Hematopoietic multipotent progenitor cell treated with erythropoietin and hydrocortisone succinate and interleukin-3 and kit ligand, for 4 days (in vitro differentiated cells): ENCODE data around the gene PTPRE.

ENCODE experiments used
- DNase-seq: peaks from one replicate; pipeline ENCODE4 v3.0.0-alpha.2; 2015

PTPRE gene, protein sequence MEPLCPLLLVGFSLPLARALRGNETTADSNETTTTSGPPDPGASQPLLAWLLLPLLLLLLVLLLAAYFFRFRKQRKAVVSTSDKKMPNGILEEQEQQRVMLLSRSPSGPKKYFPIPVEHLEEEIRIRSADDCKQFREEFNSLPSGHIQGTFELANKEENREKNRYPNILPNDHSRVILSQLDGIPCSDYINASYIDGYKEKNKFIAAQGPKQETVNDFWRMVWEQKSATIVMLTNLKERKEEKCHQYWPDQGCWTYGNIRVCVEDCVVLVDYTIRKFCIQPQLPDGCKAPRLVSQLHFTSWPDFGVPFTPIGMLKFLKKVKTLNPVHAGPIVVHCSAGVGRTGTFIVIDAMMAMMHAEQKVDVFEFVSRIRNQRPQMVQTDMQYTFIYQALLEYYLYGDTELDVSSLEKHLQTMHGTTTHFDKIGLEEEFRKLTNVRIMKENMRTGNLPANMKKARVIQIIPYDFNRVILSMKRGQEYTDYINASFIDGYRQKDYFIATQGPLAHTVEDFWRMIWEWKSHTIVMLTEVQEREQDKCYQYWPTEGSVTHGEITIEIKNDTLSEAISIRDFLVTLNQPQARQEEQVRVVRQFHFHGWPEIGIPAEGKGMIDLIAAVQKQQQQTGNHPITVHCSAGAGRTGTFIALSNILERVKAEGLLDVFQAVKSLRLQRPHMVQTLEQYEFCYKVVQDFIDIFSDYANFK

DNA sequence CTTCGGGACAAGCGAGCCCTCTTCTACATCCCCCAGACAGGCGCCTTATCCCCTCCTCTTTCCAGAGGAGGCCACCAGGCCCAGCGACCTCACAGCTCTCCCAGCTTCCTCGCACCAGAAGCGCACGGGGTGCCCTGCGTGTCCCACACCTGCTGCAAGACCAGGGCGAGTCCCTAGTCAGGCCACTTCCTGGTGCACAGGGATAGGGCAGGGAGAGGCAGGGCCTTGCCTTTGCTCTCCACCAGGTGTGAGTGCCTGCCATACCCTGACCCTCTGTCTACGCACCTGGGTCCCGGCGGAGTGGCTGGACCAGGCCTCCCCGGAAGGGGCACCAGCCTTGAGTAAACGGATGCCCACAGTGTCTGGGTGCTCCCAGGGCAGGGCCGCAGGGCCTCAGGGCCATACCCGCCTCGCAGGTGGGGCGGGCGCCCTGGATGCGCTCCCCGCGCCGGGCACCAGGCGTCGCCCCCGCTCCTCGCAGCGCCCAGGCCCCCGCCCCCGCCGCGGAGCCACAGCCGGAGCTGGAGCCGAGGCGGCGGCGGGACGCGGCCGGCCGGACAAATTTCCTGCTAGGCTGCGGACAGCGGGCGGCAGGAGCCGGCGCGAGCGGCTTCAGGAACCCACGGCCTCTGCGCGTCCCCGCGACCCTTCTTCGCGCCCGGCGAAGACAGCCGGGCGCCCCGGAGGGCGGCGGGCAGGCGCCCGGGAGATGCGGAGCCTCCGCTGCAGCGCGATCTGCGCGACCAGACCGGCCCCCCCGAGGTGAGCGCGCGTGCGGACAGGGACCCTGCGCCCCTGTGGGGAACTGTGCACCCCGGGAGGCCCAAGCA is at the start of gene PTPRE:
TSS of gene PTPRE (plus strand) at position 556 of the 830 bp plus-strand sequence. CDS start 133,779 bp downstream, outside the sequence.
- peak; percentile 81 for DNase-seq

DNA sequence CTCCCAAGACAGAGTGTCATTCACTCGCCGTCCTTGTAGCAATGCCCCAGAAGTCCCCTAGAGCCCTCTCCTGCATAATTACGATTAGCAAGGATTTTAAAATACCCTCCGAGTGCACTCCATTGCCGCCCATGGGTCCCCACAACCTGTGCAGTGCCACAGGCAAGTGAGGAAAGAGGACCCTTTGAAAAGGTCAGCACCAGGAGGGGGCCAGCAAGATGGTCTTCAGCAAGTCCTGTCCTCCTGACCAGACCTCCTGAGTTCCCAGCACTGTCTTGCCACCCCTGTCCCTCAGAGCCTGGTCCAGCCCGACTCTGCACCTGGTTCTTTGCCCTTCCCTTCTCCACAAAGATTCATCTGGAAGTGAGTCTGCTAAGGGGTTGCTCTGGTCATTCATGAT is 46.3 kb upstream of the PTPRE start:
- no peak for DNase-seq

DNA sequence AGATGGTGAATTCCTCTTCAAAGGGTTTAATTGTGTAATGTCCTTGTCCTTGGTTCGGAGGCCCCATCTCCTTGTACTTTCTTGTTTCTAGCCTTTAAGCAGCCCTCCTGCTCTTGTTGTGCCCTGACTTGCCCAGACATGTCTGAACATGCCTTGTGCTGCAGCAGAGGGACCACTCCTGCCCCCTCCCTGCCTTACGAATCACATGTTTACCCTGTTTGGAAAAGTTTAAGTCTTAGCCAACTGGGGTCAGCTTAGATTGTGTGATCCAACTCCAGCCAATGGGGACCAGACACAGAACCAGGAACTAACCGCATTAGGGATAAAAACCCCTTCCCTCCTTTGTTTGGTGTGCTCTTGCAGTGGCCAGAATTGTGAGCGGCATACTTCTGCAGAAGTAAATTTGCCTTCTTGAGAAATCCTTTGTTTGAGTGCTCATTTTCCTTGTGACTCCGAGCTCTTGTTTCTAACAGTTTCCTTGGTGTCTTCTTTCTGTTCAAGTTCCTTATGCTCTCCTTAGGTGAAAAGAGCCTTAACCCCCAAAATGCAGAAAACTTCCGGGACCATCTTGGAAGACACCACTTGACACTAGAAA is 43.6 kb upstream of the PTPRE start:
- no peak for DNase-seq

DNA sequence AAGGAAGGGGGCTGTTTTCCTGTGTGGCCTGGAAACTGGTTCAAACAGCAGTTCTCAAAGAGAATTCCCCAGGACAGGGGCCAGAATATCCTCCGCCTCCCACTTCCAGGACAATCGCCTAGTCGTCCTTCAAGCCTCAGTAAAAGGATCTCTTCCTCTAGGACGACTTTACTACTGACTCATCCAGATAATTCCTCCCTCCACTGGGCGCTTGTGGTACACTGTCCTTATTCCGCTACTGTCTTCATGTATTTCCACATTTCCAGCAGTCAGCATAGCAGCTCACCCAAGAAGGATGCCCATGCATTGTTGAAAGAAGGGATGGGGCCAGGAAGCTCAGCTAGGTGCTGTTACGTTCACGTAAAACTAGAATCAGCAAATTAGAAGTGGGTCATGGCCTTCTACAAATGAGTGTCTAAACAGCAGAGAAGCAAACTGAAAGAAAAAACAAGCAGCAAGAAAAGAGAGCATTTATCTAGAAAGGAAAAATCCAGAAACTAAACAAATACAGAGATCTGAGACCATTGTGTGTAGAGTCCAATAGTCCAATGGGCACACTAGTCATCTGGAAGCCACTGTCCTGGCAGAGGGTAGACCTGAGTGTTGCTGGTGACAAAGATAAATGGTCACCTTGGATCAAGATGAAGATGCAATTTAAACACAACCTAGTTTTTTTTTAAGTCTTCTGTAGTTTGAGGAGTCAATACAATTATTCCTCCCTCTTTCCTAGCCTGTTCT is 40.5 kb upstream of the PTPRE start:
- DNase-seq: no peak

DNA sequence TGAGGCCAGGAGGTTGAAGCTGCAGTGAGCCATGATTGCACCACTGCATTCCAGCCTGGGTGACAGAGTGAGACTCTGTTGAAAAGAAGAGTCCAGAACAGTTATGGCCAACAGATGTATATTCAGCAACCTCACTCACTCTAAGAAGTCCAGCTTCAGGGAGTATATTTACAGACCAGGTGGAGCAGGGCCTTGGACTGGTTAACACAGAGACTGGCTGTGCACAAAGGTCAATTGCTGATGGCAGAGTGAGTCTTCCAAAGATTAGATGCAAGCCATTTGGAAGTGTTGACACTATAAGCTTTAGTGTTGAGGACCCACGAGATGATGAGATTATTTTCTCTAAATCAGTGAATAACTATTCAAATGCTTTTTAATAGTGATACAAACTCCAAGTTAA is 39.1 kb upstream of the PTPRE start:
- no peak for DNase-seq

DNA sequence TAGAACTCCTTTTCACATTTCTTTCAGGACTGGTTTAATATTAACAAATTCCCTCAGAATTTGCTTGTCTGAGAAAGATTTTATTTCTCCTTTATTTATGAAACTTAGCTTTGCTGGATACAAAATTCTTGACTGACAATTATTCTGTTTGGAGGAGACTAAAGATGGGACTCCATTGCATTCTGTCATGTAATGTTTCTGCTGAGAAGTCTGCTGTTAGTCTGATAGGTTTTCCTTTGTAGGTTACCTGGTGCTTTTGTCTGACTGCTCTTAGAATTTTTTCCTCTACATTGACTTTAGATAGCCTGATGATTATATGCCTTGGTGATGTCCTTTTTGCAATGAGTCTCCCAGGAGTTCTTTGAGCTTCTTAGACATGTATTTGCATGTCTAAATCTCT is 37.6 kb upstream of the PTPRE start:
- DNase-seq: no peak

DNA sequence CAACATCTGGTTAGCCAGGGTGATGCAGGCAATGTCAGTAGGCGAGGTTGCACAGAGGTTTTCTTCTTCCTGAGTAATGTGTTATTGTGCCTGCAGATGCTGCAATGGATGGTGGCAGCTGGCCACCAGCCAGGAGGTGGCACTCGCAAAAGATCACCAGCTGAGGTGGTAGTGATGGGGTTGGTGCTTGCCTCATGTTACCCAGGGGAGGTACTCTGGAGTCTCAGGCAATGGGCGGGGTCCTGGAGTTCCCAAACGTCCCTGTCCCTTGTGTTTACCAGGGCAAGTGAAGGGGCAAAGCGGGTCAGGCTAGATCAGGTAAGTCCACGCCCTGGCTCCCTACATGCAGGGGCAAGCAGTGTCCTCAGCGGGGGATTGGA is 35.3 kb upstream of the PTPRE start:
- no peak for DNase-seq

DNA sequence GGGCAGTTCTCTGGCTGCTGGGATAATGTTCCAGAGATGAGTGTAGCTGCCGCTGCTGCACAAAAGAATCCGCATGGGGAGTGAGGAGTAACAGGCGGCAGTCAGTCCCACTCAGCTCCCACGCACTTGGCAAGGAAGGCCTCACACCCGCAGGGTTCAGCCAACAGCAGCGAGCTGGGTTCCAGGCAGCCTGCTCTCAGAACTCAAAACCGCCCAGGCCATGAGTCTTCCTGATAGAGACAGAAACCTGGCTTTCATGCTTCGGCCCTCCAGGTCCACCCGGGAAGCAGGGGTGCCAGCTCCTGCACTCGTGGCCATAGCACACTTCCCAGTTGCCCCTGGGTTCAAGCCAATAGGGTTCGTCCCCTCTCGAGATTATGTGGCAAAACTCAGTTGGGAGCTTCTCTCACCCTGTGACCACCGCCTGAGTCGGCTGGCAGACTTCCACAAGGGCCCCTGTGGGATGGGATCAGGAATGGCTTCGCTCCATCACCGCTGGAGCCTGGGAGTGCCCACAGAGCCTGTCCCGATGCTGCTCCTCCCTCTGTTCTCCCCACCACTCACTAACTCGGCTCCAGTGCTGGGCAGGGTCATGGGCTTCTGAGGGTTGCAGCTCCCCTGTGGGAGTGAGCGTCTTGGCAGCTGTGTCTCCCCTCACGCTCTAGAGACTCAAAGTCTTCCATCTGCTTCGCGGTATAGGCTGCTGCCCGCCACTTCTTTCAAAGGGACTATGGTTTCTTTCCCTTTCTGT is 34.7 kb upstream of the PTPRE start:
- DNase-seq: no peak

DNA sequence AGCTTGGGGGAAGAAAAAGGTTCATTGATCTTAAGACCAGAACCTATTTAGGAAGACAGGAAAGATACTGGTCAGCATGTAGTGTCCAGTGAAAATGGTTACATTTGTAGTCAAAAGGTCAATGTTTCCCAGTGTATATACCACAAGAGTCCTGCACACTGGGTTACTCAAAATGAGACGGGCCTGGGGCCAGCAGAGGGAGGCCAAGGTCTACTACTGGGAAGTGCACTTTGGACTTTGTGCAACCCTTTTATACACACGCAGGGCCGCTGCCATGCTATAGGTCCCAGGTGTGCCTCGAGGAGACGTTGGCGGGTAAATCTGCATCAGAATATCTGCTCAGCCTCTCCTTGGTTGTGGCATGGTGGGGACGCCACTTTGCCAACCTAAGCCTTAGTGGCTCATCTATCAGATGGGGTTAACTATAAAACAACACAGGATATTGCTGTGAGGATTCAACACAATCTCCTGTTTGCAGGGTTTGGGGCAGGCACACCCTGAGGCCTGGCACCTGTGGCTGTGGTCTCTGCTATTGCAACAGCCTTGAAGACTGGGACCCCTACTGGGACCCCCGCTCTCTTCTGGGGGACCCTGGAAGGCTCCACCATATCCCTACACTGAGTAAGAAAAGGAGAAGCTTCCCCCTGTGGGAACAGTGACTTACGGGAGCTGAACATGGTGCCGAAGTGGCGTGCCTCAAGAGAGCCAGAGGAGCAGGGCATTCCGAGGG is 33.9 kb upstream of the PTPRE start:
- DNase-seq: no peak

DNA sequence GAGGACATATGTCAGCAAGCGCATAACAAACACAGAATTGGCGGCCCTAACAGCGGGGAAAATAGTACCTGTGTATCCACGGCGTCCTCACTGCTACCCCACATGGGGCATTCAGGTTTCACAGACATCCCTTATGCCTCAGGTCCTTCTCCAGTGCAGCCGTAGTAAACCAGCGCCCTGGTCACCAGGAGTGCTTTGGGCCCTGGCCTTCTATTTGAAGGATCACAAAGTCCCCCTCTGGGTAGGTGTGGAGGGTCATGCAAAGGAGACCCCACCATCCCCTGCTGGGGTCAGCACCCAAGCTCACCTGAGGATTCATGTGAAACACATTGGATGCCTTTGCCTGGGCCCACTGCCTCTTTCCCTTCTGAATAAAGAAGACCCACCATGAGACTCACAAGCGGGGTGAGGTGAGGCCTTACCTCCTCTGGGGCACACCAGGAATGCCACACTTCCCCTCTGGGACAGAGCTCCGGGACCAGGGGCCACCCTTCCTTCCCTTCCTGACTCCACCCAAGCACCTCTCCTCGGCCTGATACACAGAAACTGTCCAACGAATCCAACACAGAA is 32.9 kb upstream of the PTPRE start:
- no peak for DNase-seq

DNA sequence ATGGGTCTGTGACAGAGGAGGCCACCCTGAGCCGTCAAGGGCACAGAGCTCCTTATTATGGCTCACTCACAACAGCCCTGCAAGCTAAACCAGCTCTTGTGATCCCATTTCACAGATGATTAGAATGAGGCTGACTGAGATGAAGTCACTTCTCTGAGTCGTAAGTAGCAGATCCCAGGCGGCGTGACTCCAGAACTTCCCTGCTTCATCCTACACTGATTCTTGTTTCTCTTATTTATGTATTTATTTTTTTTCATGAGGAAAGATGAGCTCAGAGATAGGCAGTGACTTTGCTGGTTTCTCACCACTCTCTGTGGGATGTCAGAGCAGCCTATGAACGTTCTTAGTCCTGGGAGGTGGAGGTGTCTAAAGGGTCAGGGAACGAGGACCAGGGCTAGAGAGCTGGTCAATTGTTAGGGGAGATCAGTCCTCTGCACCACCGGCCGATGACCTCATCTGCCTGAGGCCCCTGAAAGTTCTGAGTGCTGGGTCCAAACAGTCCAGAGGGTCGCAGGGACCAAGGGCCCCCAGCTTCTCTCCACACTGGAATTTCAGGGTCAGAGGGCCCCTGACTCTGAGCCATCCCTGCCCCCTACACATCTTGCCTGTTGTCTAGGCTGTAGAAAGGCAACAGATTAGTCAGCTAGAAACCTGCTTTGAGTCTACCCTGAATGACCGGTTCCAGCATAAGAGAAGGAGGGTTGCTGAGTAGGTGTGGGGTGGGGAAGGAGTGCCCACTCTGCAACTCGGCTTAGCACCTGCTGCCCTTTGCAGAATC is 32.0 kb upstream of the PTPRE start:
- no peak for DNase-seq

DNA sequence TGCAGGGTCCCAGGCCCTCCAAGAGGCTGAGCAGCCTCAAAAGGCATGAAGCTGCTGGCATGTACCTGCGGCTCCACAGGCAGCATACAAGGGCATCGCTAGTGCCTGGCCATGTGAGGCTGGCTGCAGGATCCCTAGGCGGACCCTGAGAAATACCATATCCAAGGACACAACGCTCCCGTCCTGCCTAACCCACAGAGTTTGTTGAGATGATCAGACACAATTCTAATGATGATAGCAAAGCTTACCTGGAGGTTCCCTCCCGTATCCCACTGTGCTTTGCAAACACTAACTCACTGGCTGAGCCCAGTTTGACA is 31.5 kb upstream of the PTPRE start:
- no peak for DNase-seq

DNA sequence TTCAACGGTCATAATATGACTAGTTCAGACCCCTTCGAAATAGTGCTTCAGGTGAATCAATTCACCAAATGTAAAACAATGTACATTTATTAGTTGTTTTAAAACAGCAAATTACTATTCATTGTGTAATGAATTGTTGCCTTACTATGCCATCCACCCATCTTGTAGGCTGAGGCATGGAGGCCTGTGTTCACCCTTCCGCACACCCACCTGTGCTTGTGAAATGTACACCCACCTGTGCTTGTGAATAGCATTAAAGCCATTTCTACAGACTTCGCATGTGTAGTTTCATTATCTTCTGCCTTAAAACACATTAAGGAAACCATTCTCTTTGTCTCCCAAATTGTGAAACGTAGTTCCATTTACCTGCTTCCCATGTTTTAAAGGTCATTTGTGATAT is 31.0 kb upstream of the PTPRE start:
- DNase-seq: no peak

DNA sequence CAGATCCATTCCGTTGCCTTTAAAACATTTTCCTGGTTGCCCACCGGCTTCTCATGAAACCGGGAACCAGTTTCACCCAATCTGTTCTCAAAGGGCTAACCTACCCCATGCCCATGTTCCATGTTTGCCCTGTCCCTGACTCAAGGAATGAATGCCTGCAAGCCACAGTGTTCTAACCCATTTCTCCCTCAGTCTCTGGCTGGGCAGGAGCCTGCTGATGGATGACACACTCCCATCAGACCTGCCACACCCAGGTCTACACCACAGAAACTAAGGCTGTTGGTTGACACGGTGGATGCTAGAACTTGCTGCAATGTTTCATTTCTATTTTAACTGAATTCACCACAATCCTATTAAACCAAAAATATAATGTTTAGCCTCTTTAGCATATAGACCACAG is 29.8 kb upstream of the PTPRE start:
- DNase-seq: no peak

DNA sequence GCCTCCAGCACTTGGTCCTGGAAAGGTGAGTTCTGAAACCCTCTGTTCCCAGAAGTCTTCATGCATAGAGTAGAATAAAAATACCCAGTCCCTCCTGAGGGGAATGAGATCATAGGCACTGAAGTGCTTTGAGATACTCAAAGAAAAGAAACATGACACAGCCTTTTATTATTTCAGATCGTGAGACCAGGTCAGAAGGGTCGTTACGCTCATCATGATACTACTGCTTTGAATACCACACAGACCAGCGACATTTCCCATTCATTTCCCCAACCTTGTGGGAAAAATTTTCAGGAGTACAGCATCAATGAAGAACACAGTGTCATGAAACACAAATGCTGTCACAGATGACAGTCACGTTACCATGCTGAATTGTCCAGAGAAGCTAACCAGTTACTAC is 29.2 kb upstream of the PTPRE start:
- no peak for DNase-seq

DNA sequence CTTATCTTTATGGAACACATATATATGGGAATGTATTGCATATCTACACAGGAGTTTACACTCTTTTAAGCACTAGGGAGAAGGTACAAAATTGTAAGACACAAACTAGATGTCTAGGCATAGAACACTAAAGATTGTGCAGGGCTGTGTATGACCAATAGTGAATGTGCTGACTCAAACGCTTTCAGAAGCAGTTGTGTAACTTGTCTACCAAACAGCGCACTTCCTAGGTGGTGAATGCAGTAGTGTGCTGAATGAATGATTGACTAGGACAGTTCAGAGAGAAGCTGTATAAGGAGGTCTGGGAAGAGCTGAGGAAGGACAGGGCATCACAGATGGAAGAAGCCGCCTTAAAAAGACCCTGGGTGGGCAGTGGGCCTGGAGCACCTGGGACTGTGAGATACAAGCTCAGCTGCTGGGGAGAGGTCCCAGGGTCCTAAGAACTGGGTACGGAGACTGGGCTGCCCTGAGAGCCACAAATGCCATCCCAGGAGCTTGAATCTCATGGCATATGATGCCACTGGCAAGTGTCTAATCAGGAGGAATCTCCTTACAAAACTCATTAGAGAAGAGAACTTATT is 28.3 kb upstream of the PTPRE start:
- DNase-seq: no peak

DNA sequence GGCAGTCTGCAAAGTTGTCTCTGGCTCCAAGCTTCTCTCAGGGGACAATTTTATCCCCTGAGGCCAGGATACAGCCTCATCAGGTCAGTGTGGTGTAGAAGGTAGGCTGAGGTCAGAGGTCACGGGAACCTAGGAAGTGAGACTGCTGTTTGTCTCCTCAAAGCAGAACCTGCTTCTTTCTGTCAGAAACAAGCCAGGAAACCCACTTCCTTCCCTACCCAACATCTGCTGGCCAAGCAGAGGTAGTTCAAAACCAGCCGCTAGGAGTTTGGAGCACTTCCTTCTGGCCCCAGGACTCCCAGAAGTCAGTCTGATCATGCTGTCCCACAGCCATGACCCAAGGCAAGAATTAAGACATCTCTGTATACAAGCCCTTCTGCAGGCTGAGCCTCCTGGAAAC is 26.3 kb upstream of the PTPRE start:
- peak; percentile 62 for DNase-seq

DNA sequence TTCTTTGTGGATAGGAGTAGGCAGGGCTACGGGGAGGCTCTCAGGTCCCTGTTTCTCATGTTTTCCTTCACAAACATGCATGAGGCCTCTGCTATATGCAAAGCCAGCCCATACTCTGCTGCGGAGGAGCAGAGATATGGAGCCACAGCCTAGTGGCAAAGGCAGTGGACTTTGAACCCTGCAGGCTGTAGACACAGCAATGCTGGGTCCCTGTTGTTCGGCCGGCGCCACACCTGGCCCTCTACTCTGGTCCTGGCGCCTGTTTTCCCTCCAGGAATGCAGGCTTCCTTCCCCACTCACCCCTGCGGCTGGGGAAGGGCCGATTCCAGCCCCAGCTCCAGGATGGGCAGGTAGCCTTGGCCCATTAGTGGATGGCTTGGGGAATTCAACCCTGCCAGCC is 25.6 kb upstream of the PTPRE start:
- DNase-seq: no peak

DNA sequence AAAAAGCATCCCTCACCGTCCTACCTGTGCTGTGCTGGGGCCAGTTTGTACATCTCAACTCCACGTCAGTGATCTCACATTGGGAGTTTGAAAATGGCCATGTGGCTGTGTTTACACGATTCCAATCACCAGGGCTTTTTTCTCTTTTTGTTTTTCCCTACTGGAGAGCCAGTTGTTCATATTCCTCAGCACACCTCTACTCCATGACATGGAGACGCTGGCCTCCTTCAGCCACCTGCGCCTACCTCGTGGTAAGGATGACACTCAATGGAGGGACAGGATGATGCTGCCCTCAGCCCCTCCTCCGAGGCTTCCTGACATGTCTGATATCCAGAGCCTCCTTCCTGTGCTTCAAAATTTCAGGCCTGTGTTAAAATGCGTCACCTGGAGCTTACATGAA is 24.5 kb upstream of the PTPRE start:
- DNase-seq: no peak
